Adrenal gland (tissue), 12 donors: ENCODE results near the gene LRCH4. TPM values are rescaled to one million over a fixed set of nuclear protein-coding genes. Genes with fewer than 3 reads are reported as not detected.
"Not testable (repeated sequence)": the region's sequence is repeated elsewhere in the genome, so short reads cannot be mapped to it uniquely, and the experiment has no call there.

Experiments
- DNase-seq, 7 donors: peaks; one replicate each; pipeline ENCODE4 v3.0.0-alpha.2; 2019 to 2020
- H3K27ac ChIP-seq, 5 donors: fragments of 200-600 bp; sonication (generic) in 4 of 5; 1 replicate in 3 of 5; 2 replicates in 2 of 5; pipeline versions ENCODE4 v1.5.1 to v1.8.0; 2016 to 2020; ENCODE audit warnings: mild to moderate bottlenecking in 1 of 5
- H3K27me3 ChIP-seq: fragments of 200-600 bp; 2 replicates; pipeline ENCODE4 v1.8.0; 2021
- H3K36me3 ChIP-seq, 2 donors: fragments of 200-600 bp; replicated peaks in 1 of 2; 1 replicate in 1 of 2; 2 replicates in 1 of 2; pipeline versions ENCODE4 v1.5.1 to v1.8.0; 2018 to 2022
- H3K4me1 ChIP-seq, 2 donors: fragments of 200-600 bp; replicated peaks in 1 of 2; 1 replicate in 1 of 2; 2 replicates in 1 of 2; pipeline versions ENCODE4 v1.5.1 to v1.8.0; 2018 to 2021
- H3K4me3 ChIP-seq, 4 donors: fragments of 200-600 bp; sonication (generic) in 3 of 4; one replicate each; pipeline ENCODE4 v1.5.1; 2016 to 2018
- H3K9me3 ChIP-seq, 3 donors: fragments of 200-600 bp; sonication (generic) in 1 of 3; replicated peaks in 1 of 3; 1 replicate in 2 of 3; 2 replicates in 1 of 3; pipeline versions ENCODE4 v1.5.1 to v1.8.0; 2016 to 2021
- CTCF ChIP-seq, 6 experiments: fragments of 450-650 bp in 4 of 6; fragments of 200-600 bp in 2 of 6; sonication (generic) in 1 of 6; IDR thresholded peaks; 1 replicate in 5 of 6; 2 replicates in 1 of 6; pipeline versions ENCODE4 v1.5.1 to v1.8.0; 2016 to 2021; ENCODE audit warnings: antibody characterized with exemption in 6 of 6, mild to moderate bottlenecking in 2 of 6, moderate library complexity in 1 of 6
- POLR2A ChIP-seq, 2 donors: fragments of 450-650 bp; IDR thresholded peaks; one replicate each; pipeline ENCODE4 v1.6.1; 2017; ENCODE audit warnings: antibody characterized with exemption in 2 of 2, mild to moderate bottlenecking in 2 of 2, moderate library complexity in 1 of 2
- WGBS, 4 donors: extraction: QIAGEN DNeasy Blood & Tissue Kit in 2 of 4; methylation state at CpG; one replicate each; pipeline versions ENCODE4 v1.1.5 to v1.1.7; 2013 to 2017; 5-methylcytosine and 5-hydroxymethylcytosine counted together
- intact Hi-C, 2 donors: fragments of 100-400 bp; cut with DNase I; formaldehyde crosslinking; loops; one replicate each; pipeline versions ENCODE4 v1.14.1 to v1.15.0; 2022 to 2023
- polyA plus RNA-seq, 3 donors: library from polyadenylated mRNA; stranded (reverse); fragments of 200-250 nt in 2 of 3; fragments of 350-450 nt in 1 of 3; fragmentation: Illumina TruSeq in 1 of 3; extraction: RNeasy Lipid Tissue Mini Kit (QIAGEN cat#74804) in 1 of 3; gene quantifications; one replicate each; pipeline ENCODE4 v1.2.3, GENCODE V29; 2013 to 2014
- small RNA-seq, 2 donors: library from RNA; depleted of rRNA; stranded (forward); fragments of <200 nt; gene quantifications; one replicate each; pipeline ENCODE3, GENCODE V24; 2016
- total RNA-seq, 9 donors: library from RNA; depleted of rRNA in 4 of 9; stranded (reverse); fragments of >200 nt in 4 of 9; fragments of 120-200 nt in 1 of 9; fragmentation: NEBNext Ultra II Directional in 1 of 9; extraction: Animal tissue kit (Norgen Biotek cat#: 25700) in 1 of 9; gene quantifications; one replicate each; pipeline versions ENCODE4 v1.1.0 to v1.2.4, GENCODE V29; 2013 to 2023
- donor health status: healthy with polysubstance abuse.
- donor health status: Bipolar disorder and iron deficiency.
- donor health status: DM: yes; HTN: yes; CAD: no.
- donor health status: DM: no; HTN: no; CAD: no.
- donor health status: DM: no; HTN: no; CAD: no.
- donor health status: DM: yes; HTN: yes; CAD: no.

The LRCH4 gene
- total and polyA plus RNA-seq, 12 donors: 10.4 to 235 (median 59.8) TPM

GRCh38 chr7:100532165-100533022 lies 53.5 kb downstream of the LRCH4 start:
- no peak overlapping the region for H3K27ac ChIP-seq
- WGBS, 4 donors: 86 to 91% (median 90%) methylated on average over 14 of the region's 14 CpGs
- no peaks in the 10 kb centered on the region for H3K36me3 ChIP-seq
- H3K27me3 ChIP-seq: no peaks in the 10 kb centered on the region
- H3K4me3 ChIP-seq: no peak overlapping the region
- intact Hi-C loops: loop anchor here in 1 of 2 donors (10.0 kb wide), 1 partner anchor 62 kb away; no protein-coding TSS in a partner anchor
- H3K4me1 ChIP-seq: no peaks in the 10 kb centered on the region
- DNase-seq: no peak
- no peaks in the 10 kb centered on the region for H3K9me3 ChIP-seq
- TF ChIP-seq CTCF (IDR thresholded peaks at IDR 0.05): no peak
- no peak for TF ChIP-seq POLR2A (IDR thresholded peaks at IDR 0.05)

- H3K4me1 ChIP-seq, intact Hi-C loops, H3K27me3 ChIP-seq, H3K4me3 ChIP-seq, H3K9me3 ChIP-seq, DNase-seq, H3K36me3 ChIP-seq, H3K27ac ChIP-seq: not testable (repeated sequence)
- 67 to 85% (median 81%) methylated on average over 11 to 12 of the region's 12 CpGs for WGBS, 4 donors
Measured at GRCh38 chr7:100528108-100528866, 57.6 kb downstream of the LRCH4 start.

Small RNAs within 50 kb of the gene (small RNA-seq; reads per million reads assigned to genes)
- gene RN7SL416P (0 reads per million in 2 donors), gene SAP25 (0 reads per million in 2 donors)

Other genes with a start within 250 kb of the LRCH4 start
- 100 to 1,000 TPM in 1 of 9 donors, 10 to 100 TPM in 7, 1 to 10 TPM in 1; 8.7 to 115 (median 28.1) TPM for gene PILRB, start 228.0 kb downstream of the LRCH4 start, total RNA-seq
- 100 to 1,000 TPM in 2 of 3 donors, 10 to 100 TPM in 1; 10.4 to 403 (median 296) TPM for gene PILRB, start 228.0 kb downstream of the LRCH4 start, polyA plus RNA-seq
- 10 to 100 TPM in 5 of 9 donors, 1 to 10 TPM in 4; 3.2 to 18.9 (median 12.2) TPM for gene PILRA, start 212.6 kb downstream of the LRCH4 start, total RNA-seq
- gene PILRA, start 212.6 kb downstream of the LRCH4 start, polyA plus RNA-seq: 10 to 100 TPM in 2 of 3 donors, 1 to 10 TPM in 1; 5.1 to 17.3 (median 11.9) TPM
- gene ZCWPW1, start 157.4 kb downstream of the LRCH4 start, total RNA-seq: 1 to 10 TPM; 1.0 to 5.8 (median 4.6) TPM
- 10 to 100 TPM in 2 of 3 donors, 1 to 10 TPM in 1; 5.0 to 20.2 (median 14.6) TPM for gene ZCWPW1, start 157.4 kb downstream of the LRCH4 start, polyA plus RNA-seq
- 10 to 100 TPM; 24.8 to 76.8 (median 52.0) TPM for gene MEPCE, start 156.3 kb downstream of the LRCH4 start, total RNA-seq
- 10 to 100 TPM; 36.7 to 54.6 (median 47.9) TPM for gene MEPCE, start 156.3 kb downstream of the LRCH4 start, polyA plus RNA-seq
- 10 to 100 TPM; 29.9 to 64.9 (median 50.4) TPM for gene PPP1R35, start 149.6 kb downstream of the LRCH4 start, total RNA-seq
- 100 to 1,000 TPM in 2 of 3 donors, 1 to 10 TPM in 1; 8.5 to 283 (median 231) TPM for gene PPP1R35, start 149.6 kb downstream of the LRCH4 start, polyA plus RNA-seq
- gene SPACDR, start 121.9 kb downstream of the LRCH4 start, total RNA-seq: under 1 TPM in 4 of 9 donors, not detected in 5; 0.36 to 0.78 (median 0.49) TPM
- gene SPACDR, start 121.9 kb downstream of the LRCH4 start, polyA plus RNA-seq: 1 to 10 TPM in 2 of 3 donors, not detected in 1; 1.2 to 2.9 TPM
- 10 to 100 TPM; 22.1 to 96.1 (median 58.6) TPM for gene TSC22D4, start 106.9 kb downstream of the LRCH4 start, total RNA-seq
- gene TSC22D4, start 106.9 kb downstream of the LRCH4 start, polyA plus RNA-seq: 10 to 100 TPM; 11.2 to 80.5 (median 73.6) TPM
- 1 to 10 TPM in 8 of 9 donors, not detected in 1; 1.4 to 3.6 (median 3.3) TPM for gene NYAP1, start 102.2 kb downstream of the LRCH4 start, total RNA-seq
- gene NYAP1, start 102.2 kb downstream of the LRCH4 start, polyA plus RNA-seq: 10 to 100 TPM in 1 of 3 donors, 1 to 10 TPM in 1, under 1 TPM in 1; 0.79 to 26.1 (median 2.8) TPM
- 100 to 1,000 TPM in 6 of 9 donors, 10 to 100 TPM in 3; 17.1 to 175 (median 142) TPM for gene AGFG2, start 46.9 kb downstream of the LRCH4 start, total RNA-seq
- 10 to 100 TPM; 14.0 to 61.5 (median 30.9) TPM for gene AGFG2, start 46.9 kb downstream of the LRCH4 start, polyA plus RNA-seq
- 1 to 10 TPM in 3 of 9 donors, under 1 TPM in 3, not detected in 3; 0.67 to 5.1 (median 1.2) TPM for gene SAP25, start 12.2 kb downstream of the LRCH4 start, total RNA-seq
- 10 to 100 TPM in 1 of 3 donors, 1 to 10 TPM in 1, not detected in 1; 3.6 to 11.3 TPM for gene SAP25, start 12.2 kb downstream of the LRCH4 start, polyA plus RNA-seq
- 1 to 10 TPM in 3 of 9 donors, under 1 TPM in 4, not detected in 2; 0.24 to 1.4 (median 0.69) TPM for gene FBXO24, start 199 bp upstream of the LRCH4 start, total RNA-seq
- 1 to 10 TPM in 2 of 3 donors, under 1 TPM in 1; 0.16 to 2.8 (median 1.5) TPM for gene FBXO24, start 199 bp upstream of the LRCH4 start, polyA plus RNA-seq
- gene PCOLCE, start 16.2 kb upstream of the LRCH4 start, total RNA-seq: 100 to 1,000 TPM in 2 of 9 donors, 10 to 100 TPM in 7; 15.7 to 369 (median 68.1) TPM
- 100 to 1,000 TPM in 2 of 3 donors, 10 to 100 TPM in 1; 21.5 to 222 (median 184) TPM for gene PCOLCE, start 16.2 kb upstream of the LRCH4 start, polyA plus RNA-seq
- 10 to 100 TPM; 14.0 to 54.5 (median 35.8) TPM for gene MOSPD3, start 26.4 kb upstream of the LRCH4 start, total RNA-seq
- gene MOSPD3, start 26.4 kb upstream of the LRCH4 start, polyA plus RNA-seq: 10 to 100 TPM; 27.3 to 51.9 (median 29.6) TPM
- gene TFR2, start 55.4 kb upstream of the LRCH4 start, total RNA-seq: 1 to 10 TPM in 5 of 9 donors, under 1 TPM in 4; 0.24 to 6.7 (median 1.4) TPM
- gene TFR2, start 55.4 kb upstream of the LRCH4 start, polyA plus RNA-seq: 1 to 10 TPM in 2 of 3 donors, under 1 TPM in 1; 0.88 to 2.1 (median 1.1) TPM
- 1 to 10 TPM in 4 of 9 donors, not detected in 5; 1.7 to 3.8 (median 2.1) TPM for gene ACTL6B, start 70.3 kb upstream of the LRCH4 start, total RNA-seq
- 1 to 10 TPM in 2 of 3 donors, under 1 TPM in 1; 0.64 to 5.1 (median 2.5) TPM for gene ACTL6B, start 70.3 kb upstream of the LRCH4 start, polyA plus RNA-seq
- 100 to 1,000 TPM in 8 of 9 donors, 10 to 100 TPM in 1; 54.1 to 365 (median 279) TPM for gene GNB2, start 87.6 kb upstream of the LRCH4 start, total RNA-seq
- 100 to 1,000 TPM; 105 to 139 (median 105) TPM for gene GNB2, start 87.6 kb upstream of the LRCH4 start, polyA plus RNA-seq
- 10 to 100 TPM; 15.9 to 62.2 (median 23.9) TPM for gene GIGYF1, start 108.1 kb upstream of the LRCH4 start, total RNA-seq
- 100 to 1,000 TPM in 1 of 3 donors, 10 to 100 TPM in 1, 1 to 10 TPM in 1; 5.4 to 167 (median 49.8) TPM for gene GIGYF1, start 108.1 kb upstream of the LRCH4 start, polyA plus RNA-seq
- 10 to 100 TPM in 8 of 9 donors, 1 to 10 TPM in 1; 8.7 to 60.9 (median 35.1) TPM for gene POP7, start 120.0 kb upstream of the LRCH4 start, total RNA-seq
- gene POP7, start 120.0 kb upstream of the LRCH4 start, polyA plus RNA-seq: 10 to 100 TPM; 24.8 to 48.5 (median 27.1) TPM
- under 1 TPM in 1 of 9 donors, not detected in 8; 0.17 TPM for gene EPO, start 134.3 kb upstream of the LRCH4 start, total RNA-seq
- gene EPO, start 134.3 kb upstream of the LRCH4 start, polyA plus RNA-seq: under 1 TPM in 1 of 3 donors, not detected in 2; 0.10 TPM
- gene ZAN, start 147.5 kb upstream of the LRCH4 start, total RNA-seq: not detected
- not detected for gene ZAN, start 147.5 kb upstream of the LRCH4 start, polyA plus RNA-seq
- gene EPHB4, start 241.4 kb upstream of the LRCH4 start, total RNA-seq: 100 to 1,000 TPM in 6 of 9 donors, 10 to 100 TPM in 3; 67.5 to 188 (median 111) TPM
- 10 to 100 TPM; 31.5 to 67.3 (median 37.2) TPM for gene EPHB4, start 241.4 kb upstream of the LRCH4 start, polyA plus RNA-seq